HCT116 (cell line): ENCODE measurements around the gene RGMB. TPM values are rescaled to one million over a fixed set of nuclear protein-coding genes. Genes with fewer than 3 reads are reported as not detected.

Source experiments
- ATAC-seq: fragments of 200-7000 bp; cut with Tn5 transposase; 2 replicates; pipeline ENCODE4 v1.9.1; 2020; ENCODE audit warnings: mild to moderate bottlenecking, moderate library complexity
- BruUV-seq: library from RNA; stranded (reverse); fragments of 400-500 nt; replicated peaks from 2 replicates; lab custom pipeline; 2021; lab: Mats Ljungman, UMichigan
- CTCF ChIA-PET: fragments of 300-600 bp; sonication (Branson Sonifier 250); formaldehyde crosslinking; loops from one replicate; lab custom pipeline; 2021; ENCODE audit warnings: antibody characterized with exemption; lab: Charles Lee
- POLR2A ChIA-PET: fragments of 300-600, 350-600 bp; sonication (Branson Sonifier 250); formaldehyde crosslinking; loops from one replicate; lab custom pipeline; 2021; ENCODE audit warnings: antibody characterized with exemption; lab: Charles Lee
- RAD21 ChIA-PET, 2 experiments: fragments of 300-600 bp; sonication (Branson Sonifier 250); formaldehyde crosslinking; loops; one replicate each; lab custom pipeline; 2023; ENCODE audit warnings: low total read pairs in 2 of 2; ENCODE audit not compliant: uncharacterized antibody in 2 of 2, unreplicated experiment in 2 of 2, low non-redundant PET in 1 of 2; lab: Charles Lee
- DNase-seq: peaks from one replicate; pipeline ENCODE4 v3.0.0-alpha.2; 2010; ENCODE audit warnings: low read depth, low spot score
- H2AFZ ChIP-seq: fragments of 200-600 bp; shearing (Covaris generic), sonication (generic); 2 replicates; pipeline ENCODE4 v1.6.1; 2017; ENCODE audit warnings: low read depth, mixed run types, mixed read lengths, antibody characterized with exemption, low read length; ENCODE audit not compliant: poor library complexity, severe bottlenecking
- H3K27ac ChIP-seq: 2 replicates; pipeline ENCODE4 v1.5.1; 2012; ENCODE audit warnings: low read depth, low read length
- H3K27me3 ChIP-seq: fragments of 200-600 bp; sonication (generic); 2 replicates; pipeline ENCODE4 v1.6.1; 2016; ENCODE audit warnings: mixed run types, low read length, mixed read lengths; ENCODE audit not compliant: insufficient read depth
- H3K36me3 ChIP-seq, 2 experiments: fragments of 200-500 bp in 1 of 2; fragments of 200-600 bp in 1 of 2; sonication (Bioruptor generic) in 1 of 2; sonication (generic) in 1 of 2; 2 replicates each; pipeline versions ENCODE4 v1.5.1 to v1.6.1; 2014 to 2016; ENCODE audit warnings: low read length in 2 of 2, inconsistent platforms in 1 of 2, mixed read lengths in 1 of 2, mixed run types in 1 of 2; ENCODE audit not compliant: insufficient read depth in 2 of 2, control insufficient read depth in 1 of 2
- H3K4me1 ChIP-seq, 2 experiments: fragments of 200-600 bp in 1 of 2; sonication (generic) in 1 of 2; 2 replicates each; pipeline versions ENCODE4 v1.5.1 to v1.6.1; 2012 to 2017; ENCODE audit warnings: low read length in 2 of 2, inconsistent platforms in 1 of 2, mild to moderate bottlenecking in 1 of 2, mixed read lengths in 1 of 2, mixed run types in 1 of 2, moderate library complexity in 1 of 2; ENCODE audit not compliant: insufficient read depth in 2 of 2, control insufficient read depth in 1 of 2
- H3K4me2 ChIP-seq: fragments of 200-600 bp; sonication (generic); 2 replicates; pipeline ENCODE4 v1.6.1; 2017; ENCODE audit warnings: mixed run types, low read length, mixed read lengths
- H3K4me3 ChIP-seq, 2 experiments: fragments of 200-600 bp in 1 of 2; sonication (generic) in 1 of 2; replicated peaks in 1 of 2; 2 replicates each; pipeline ENCODE4 v1.5.1; 2011 to 2016; ENCODE audit warnings: low read length in 2 of 2, control low read depth in 1 of 2, low read depth in 1 of 2, mild to moderate bottlenecking in 1 of 2, mixed read lengths in 1 of 2, mixed run types in 1 of 2
- H3K79me2 ChIP-seq: fragments of 200-600 bp; sonication (generic); 2 replicates; pipeline ENCODE4 v1.6.1; 2017; ENCODE audit warnings: mild to moderate bottlenecking, mixed run types, low read length, moderate library complexity, mixed read lengths; ENCODE audit not compliant: insufficient read depth
- H3K9ac ChIP-seq: fragments of 200-600 bp; sonication (generic); 2 replicates; pipeline ENCODE4 v1.6.1; 2016; ENCODE audit warnings: low read length, mixed read lengths
- H3K9me2 ChIP-seq: fragments of 200-600 bp; sonication (generic), shearing (Covaris generic); 2 replicates; pipeline ENCODE4 v1.6.1; 2017; ENCODE audit warnings: mixed run types, mild to moderate bottlenecking, moderate library complexity; ENCODE audit not compliant: insufficient read depth
- H3K9me3 ChIP-seq, 2 experiments: fragments of 200-500 bp in 1 of 2; fragments of 200-600 bp in 1 of 2; sonication (Bioruptor generic) in 1 of 2; sonication (generic) in 1 of 2; 2 replicates each; pipeline ENCODE4 v1.6.1; 2014 to 2017; ENCODE audit warnings: low read length in 2 of 2, mixed read lengths in 2 of 2, inconsistent platforms in 1 of 2, low read depth in 1 of 2, mild to moderate bottlenecking in 1 of 2, mixed run types in 1 of 2, moderate library complexity in 1 of 2; ENCODE audit not compliant: control insufficient read depth in 1 of 2, insufficient read depth in 1 of 2
- H4K20me1 ChIP-seq: fragments of 200-600 bp; sonication (generic), shearing (Covaris generic); 2 replicates; pipeline ENCODE4 v1.6.1; 2017; ENCODE audit warnings: mixed run types, mild to moderate bottlenecking, moderate library complexity; ENCODE audit not compliant: insufficient read depth
- CBX3 ChIP-seq: IDR thresholded peaks from 2 replicates; pipeline ENCODE4 v1.6.1; 2012; ENCODE audit warnings: low read depth
- CEBPB ChIP-seq: IDR thresholded peaks from 2 replicates; pipeline ENCODE4 v1.6.1; 2012; ENCODE audit warnings: low read depth
- EGR1 ChIP-seq: IDR thresholded peaks from 2 replicates; pipeline ENCODE4 v1.6.1; 2012; ENCODE audit warnings: low read depth
- EZH2 ChIP-seq: fragments of 200-600 bp; sonication (generic); IDR thresholded peaks from 2 replicates; pipeline ENCODE4 v1.6.1; 2017; ENCODE audit warnings: antibody characterized with exemption, mixed run types
- EZH2phosphoT487 ChIP-seq: fragments of 200-600 bp; IDR thresholded peaks from 2 replicates; pipeline ENCODE4 v1.6.1; 2018; ENCODE audit warnings: antibody characterized with exemption, borderline replicate concordance
- FOSL1 ChIP-seq: IDR thresholded peaks from 2 replicates; pipeline ENCODE4 v1.6.1; 2012; ENCODE audit warnings: low read depth
- JUND ChIP-seq: IDR thresholded peaks from 2 replicates; pipeline ENCODE4 v1.6.1; 2012
- MAX ChIP-seq: IDR thresholded peaks from 2 replicates; pipeline ENCODE4 v1.6.1; 2012
- POLR2A ChIP-seq: IDR thresholded peaks from 2 replicates; pipeline ENCODE4 v1.7.0; 2011; ENCODE audit warnings: borderline replicate concordance; ENCODE audit not compliant: insufficient read depth, insufficient read length; ENCODE audit errors: extremely low read depth
- POLR2AphosphoS5 ChIP-seq: IDR thresholded peaks from 2 replicates; pipeline ENCODE4 v1.6.1; 2011; ENCODE audit warnings: mild to moderate bottlenecking, low read depth, low read length, moderate library complexity
- RAD21 ChIP-seq: IDR thresholded peaks from 2 replicates; pipeline ENCODE4 v1.6.1; 2012; ENCODE audit warnings: low read depth, mild to moderate bottlenecking
- SP1 ChIP-seq: IDR thresholded peaks from 2 replicates; pipeline ENCODE4 v1.6.1; 2012; ENCODE audit warnings: low read depth
- SRF ChIP-seq: IDR thresholded peaks from 2 replicates; pipeline ENCODE4 v1.6.1; 2012; ENCODE audit warnings: low read depth
- TCF7L2 ChIP-seq: IDR thresholded peaks from 2 replicates; pipeline ENCODE4 v1.7.0; 2011; ENCODE audit warnings: borderline replicate concordance, inconsistent platforms; ENCODE audit not compliant: insufficient read depth, insufficient read length; ENCODE audit errors: extremely low read depth
- YY1 ChIP-seq: IDR thresholded peaks from 2 replicates; pipeline ENCODE4 v1.6.1; 2011; ENCODE audit warnings: low read length, low read depth, moderate library complexity, mild to moderate bottlenecking; ENCODE audit not compliant: insufficient replicate concordance; ENCODE audit errors: extremely low read depth
- ZBTB33 ChIP-seq: IDR thresholded peaks from 2 replicates; pipeline ENCODE4 v1.6.1; 2011; ENCODE audit warnings: mild to moderate bottlenecking, low read length, moderate library complexity; ENCODE audit not compliant: insufficient replicate concordance; ENCODE audit errors: extremely low read depth
- ZNF274 ChIP-seq: fragments of 200-500 bp; sonication (Bioruptor generic); IDR thresholded peaks from 2 replicates; pipeline ENCODE4 v1.6.1; 2014; ENCODE audit warnings: mild to moderate bottlenecking, low read depth, low read length, inconsistent platforms
- intact Hi-C: fragments of 100-400 bp; cut with micrococcal nuclease; formaldehyde crosslinking; loops from 2 replicates; pipeline ENCODE4 v1.10.0; 2022
- total RNA-seq: library from RNA; stranded (reverse); gene quantifications from one replicate; pipeline ENCODE4 v1.2.1, GENCODE V29; 2021; ENCODE audit not compliant: unreplicated experiment

RGMB gene
- total RNA-seq, 1 experiment from 2014 or later: 18.3 TPM

- ChIA-PET RAD21 (no interaction called here), POLR2A (no interaction called here), CTCF (no interaction called here)
- BruUV-seq: no TSS peak
- Histone ChIP-seq H3K27ac (no peak overlapping the region), H3K9ac (no peak overlapping the region), H3K4me3 (no peak overlapping the region), H2AFZ (no peak overlapping the region), H3K4me2 (no peak overlapping the region), H3K9me2 (no peaks in the 10 kb centered on the region), H3K79me2 (no peaks in the 10 kb centered on the region), H3K9me3 (no peaks in the 10 kb centered on the region), H4K20me1 (no peaks in the 10 kb centered on the region), H3K4me1 (no peaks in the 10 kb centered on the region), H3K36me3 (no peaks in the 10 kb centered on the region), H3K27me3 (no peaks in the 10 kb centered on the region)
- intact Hi-C loops: no loop called here
- DNase-seq (no peak), ATAC-seq (no peak)
- TF ChIP-seq CEBPB (no peak), SRF (no peak), ZBTB33 (no peak), YY1 (no peak)
Measured at GRCh38 chr5:98726258-98726657, 47.2 kb upstream of the RGMB start.

GRCh38 chr5:98727686-98728085, 45.8 kb upstream of the RGMB start:
- H3K27me3 ChIP-seq: no peaks in the 10 kb centered on the region
- DNase-seq (no peak), ATAC-seq (no peak)
- no peaks in the 10 kb centered on the region for H4K20me1 ChIP-seq
- no peak overlapping the region for H3K4me3 ChIP-seq
- no peak overlapping the region for H3K4me2 ChIP-seq
- no peaks in the 10 kb centered on the region for H3K9me3 ChIP-seq
- ChIA-PET POLR2A (no interaction called here), RAD21 (no interaction called here), CTCF (no interaction called here)
- H3K36me3 ChIP-seq: no peaks in the 10 kb centered on the region
- H3K9ac ChIP-seq: no peak overlapping the region
- no peaks in the 10 kb centered on the region for H3K4me1 ChIP-seq
- no peak for TF ChIP-seq YY1
- TF ChIP-seq FOSL1: no peak
- TF ChIP-seq CBX3: no peak
- no peak for TF ChIP-seq EGR1
- no peak for TF ChIP-seq ZBTB33
- no peak for TF ChIP-seq RAD21
- no peak for TF ChIP-seq SRF
- TF ChIP-seq EZH2phosphoT487: no peak
- TF ChIP-seq JUND: no peak
- no peak for TF ChIP-seq CEBPB
- no peak for TF ChIP-seq MAX
- TF ChIP-seq SP1: no peak
- TF ChIP-seq POLR2A: no peak
- no peak for TF ChIP-seq ZNF274
- no peak for TF ChIP-seq TCF7L2
- no peak for TF ChIP-seq POLR2AphosphoS5
- TF ChIP-seq EZH2: no peak
- no peaks in the 10 kb centered on the region for H3K79me2 ChIP-seq
- no peaks in the 10 kb centered on the region for H3K9me2 ChIP-seq
- no peak overlapping the region for H2AFZ ChIP-seq
- intact Hi-C loops: no loop called here
- H3K27ac ChIP-seq: no peak overlapping the region
- BruUV-seq: no TSS peak
